SK-N-SH treated with all-trans-retinoic acid at 6 μM for 48 hours (cell line): ENCODE data around the gene TFAP2A.

Source experiments
- ATAC-seq: fragments of 200-7000 bp; cut with Tn5 transposase; 3 replicates; pipeline ENCODE4 v1.9.1; 2020; ENCODE audit warnings: mild to moderate bottlenecking, moderate library complexity
- ARNTL ChIP-seq: fragments of 450-650 bp; formaldehyde crosslinking; IDR thresholded peaks from 2 replicates; pipeline ENCODE4 v1.5.0; 2020; ENCODE audit warnings: low read depth, mild to moderate bottlenecking, moderate library complexity, borderline replicate concordance
- BACH2 ChIP-seq: fragments of 250-450 bp; sonication (Bioruptor Pico); IDR thresholded peaks from 2 replicates; pipeline ENCODE4 v1.9.0; 2021; ENCODE audit warnings: mild to moderate bottlenecking, borderline replicate concordance
- CREB5 ChIP-seq: fragments of 250-450 bp; sonication (Bioruptor Pico); IDR thresholded peaks from 2 replicates; pipeline ENCODE4 v1.5.1; 2020; ENCODE audit warnings: low read depth, mild to moderate bottlenecking, moderate library complexity
- CSRNP3 ChIP-seq: fragments of 250-450 bp; sonication (Bioruptor Pico); IDR thresholded peaks from 2 replicates; pipeline ENCODE4 v1.5.1; 2021; ENCODE audit warnings: mild to moderate bottlenecking, moderate library complexity
- ESRRG ChIP-seq: fragments of 250-450 bp; sonication (Bioruptor Pico); IDR thresholded peaks from 2 replicates; pipeline ENCODE4 v1.6.1; 2021; ENCODE audit warnings: mild to moderate bottlenecking
- GLIS3 ChIP-seq: fragments of 250-450 bp; sonication (Bioruptor Pico); IDR thresholded peaks from 2 replicates; pipeline ENCODE4 v1.5.0; 2020; ENCODE audit warnings: mild to moderate bottlenecking, moderate library complexity
- ISL1 ChIP-seq: fragments of 250-450 bp; sonication (Bioruptor Pico); IDR thresholded peaks from 2 replicates; pipeline ENCODE4 v2.1.2; 2022; ENCODE audit warnings: mild to moderate bottlenecking, moderate library complexity
- OSR1 ChIP-seq: fragments of 250-450 bp; sonication (Bioruptor Pico); IDR thresholded peaks from 2 replicates; pipeline ENCODE4 v1.8.0; 2022; ENCODE audit warnings: moderate library complexity, mild to moderate bottlenecking, inconsistent platforms
- PPARA ChIP-seq: fragments of 250-450 bp; sonication (Bioruptor Pico); IDR thresholded peaks from 2 replicates; pipeline ENCODE4 v1.5.0; 2020; ENCODE audit warnings: mild to moderate bottlenecking, borderline replicate concordance
- RARB ChIP-seq: fragments of 250-450 bp; sonication (Bioruptor Pico); IDR thresholded peaks from 2 replicates; pipeline ENCODE4 v1.8.0; 2021; ENCODE audit warnings: mild to moderate bottlenecking, moderate library complexity
- SNAI2 ChIP-seq: fragments of 250-450 bp; sonication (Bioruptor Pico); IDR thresholded peaks from 2 replicates; pipeline ENCODE4 v1.5.0; 2020; ENCODE audit warnings: mild to moderate bottlenecking, moderate library complexity
- TOX ChIP-seq: fragments of 250-450 bp; sonication (Bioruptor Pico); IDR thresholded peaks from 2 replicates; pipeline ENCODE4 v1.8.0; 2021; ENCODE audit warnings: mild to moderate bottlenecking, moderate library complexity, borderline replicate concordance
- ZC3H10 ChIP-seq: fragments of 250-450 bp; sonication (Bioruptor Pico); IDR thresholded peaks from 2 replicates; pipeline ENCODE4 v1.5.1; 2021; ENCODE audit warnings: mild to moderate bottlenecking, moderate library complexity
- ZFP3 ChIP-seq: fragments of 250-450 bp; sonication (Bioruptor Pico); IDR thresholded peaks from 2 replicates; pipeline ENCODE4 v1.5.0; 2020; ENCODE audit warnings: mild to moderate bottlenecking, moderate library complexity
- ZNF565 ChIP-seq: fragments of 450-650 bp; formaldehyde crosslinking; conservative IDR thresholded peaks from 2 replicates; pipeline ENCODE4 v1.5.0; 2020; ENCODE audit warnings: low read depth, mild to moderate bottlenecking, moderate library complexity
- ZNF70 ChIP-seq: fragments of 450-650 bp; formaldehyde crosslinking; IDR thresholded peaks from 2 replicates; pipeline ENCODE4 v1.5.0; 2020; ENCODE audit warnings: mild to moderate bottlenecking, moderate library complexity
- TF ChIP-seq, protein P1 (sequence below): fragments of 250-450 bp; sonication (Bioruptor Pico); IDR thresholded peaks from 2 replicates; pipeline ENCODE4 v1.8.0; 2021; ENCODE audit warnings: low read depth, mild to moderate bottlenecking, moderate library complexity, borderline replicate concordance
- TF ChIP-seq, protein P2 (sequence below): fragments of 250-450 bp; sonication (Bioruptor Pico); IDR thresholded peaks from 2 replicates; pipeline ENCODE4 v1.5.0; 2020; ENCODE audit warnings: mild to moderate bottlenecking, moderate library complexity

The TFAP2A gene

GRCh38 chr6:10407674-10408054, 7.2 kb downstream of the TFAP2A start:
- ATAC-seq = no peak
- TF ChIP-seq, protein P1, sequence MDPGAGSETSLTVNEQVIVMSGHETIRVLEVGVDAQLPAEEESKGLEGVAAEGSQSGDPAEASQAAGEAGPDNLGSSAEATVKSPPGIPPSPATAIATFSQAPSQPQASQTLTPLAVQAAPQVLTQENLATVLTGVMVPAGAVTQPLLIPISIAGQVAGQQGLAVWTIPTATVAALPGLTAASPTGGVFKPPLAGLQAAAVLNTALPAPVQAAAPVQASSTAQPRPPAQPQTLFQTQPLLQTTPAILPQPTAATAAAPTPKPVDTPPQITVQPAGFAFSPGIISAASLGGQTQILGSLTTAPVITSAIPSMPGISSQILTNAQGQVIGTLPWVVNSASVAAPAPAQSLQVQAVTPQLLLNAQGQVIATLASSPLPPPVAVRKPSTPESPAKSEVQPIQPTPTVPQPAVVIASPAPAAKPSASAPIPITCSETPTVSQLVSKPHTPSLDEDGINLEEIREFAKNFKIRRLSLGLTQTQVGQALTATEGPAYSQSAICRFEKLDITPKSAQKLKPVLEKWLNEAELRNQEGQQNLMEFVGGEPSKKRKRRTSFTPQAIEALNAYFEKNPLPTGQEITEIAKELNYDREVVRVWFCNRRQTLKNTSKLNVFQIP (CRISPR knock-in tag) = no peak
- TF ChIP-seq RARB (CRISPR knock-in tag) (no peak), ZNF565 (CRISPR knock-in tag) (no peak), ISL1 (no peak), ESRRG (CRISPR knock-in tag) (no peak), CSRNP3 (CRISPR knock-in tag) (no peak), ARNTL (CRISPR knock-in tag) (no peak), PPARA (CRISPR knock-in tag) (no peak), BACH2 (CRISPR knock-in tag) (no peak), ZNF70 (CRISPR knock-in tag) (no peak), TOX (CRISPR knock-in tag) (no peak), ZC3H10 (CRISPR knock-in tag) (no peak)

DNA sequence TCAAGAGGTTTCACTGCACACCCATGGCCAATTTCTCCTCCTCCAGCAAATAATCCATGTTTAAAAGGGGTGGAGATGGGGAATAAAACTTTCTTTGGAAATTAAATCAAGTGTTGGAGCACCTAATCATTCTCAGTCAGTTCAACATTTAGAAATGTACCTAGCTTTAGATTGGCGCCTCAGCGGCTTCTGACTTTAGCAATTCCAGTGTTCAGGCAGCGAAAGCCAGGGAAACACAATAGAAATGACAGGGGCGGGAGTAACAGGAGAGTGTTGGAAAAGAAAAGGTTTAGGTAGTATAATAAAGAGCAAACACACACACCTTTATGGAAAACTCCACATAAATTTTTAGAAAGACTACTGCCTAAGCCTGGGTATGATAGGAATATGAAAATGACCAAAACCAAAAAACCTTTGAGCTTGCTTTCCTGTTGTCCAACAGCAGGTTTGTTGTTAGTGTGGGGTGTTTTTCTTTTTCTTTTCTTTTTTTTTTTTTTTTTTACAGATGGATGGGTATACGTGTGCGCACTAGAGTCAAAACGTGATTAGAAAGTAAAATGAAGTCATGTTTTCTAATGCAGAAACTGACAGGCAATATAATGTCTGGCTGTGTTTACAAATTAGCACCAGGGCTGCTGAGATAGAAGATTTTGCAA, 7.7 kb downstream of the TFAP2A start:
- ATAC-seq = no peak

GRCh38 chr6:10406556-10406955, 8.3 kb downstream of the TFAP2A start:
- ATAC-seq = no peak
- TF ChIP-seq ZNF70 (CRISPR knock-in tag) (no peak), ARNTL (CRISPR knock-in tag) (no peak), RARB (CRISPR knock-in tag) (no peak), OSR1 (CRISPR knock-in tag) (no peak), ESRRG (CRISPR knock-in tag) (no peak), BACH2 (CRISPR knock-in tag) (no peak), GLIS3 (no peak), ZNF565 (CRISPR knock-in tag) (no peak), ZFP3 (CRISPR knock-in tag) (no peak), SNAI2 (CRISPR knock-in tag) (no peak), TOX (CRISPR knock-in tag) (no peak)
- TF ChIP-seq, protein P2, sequence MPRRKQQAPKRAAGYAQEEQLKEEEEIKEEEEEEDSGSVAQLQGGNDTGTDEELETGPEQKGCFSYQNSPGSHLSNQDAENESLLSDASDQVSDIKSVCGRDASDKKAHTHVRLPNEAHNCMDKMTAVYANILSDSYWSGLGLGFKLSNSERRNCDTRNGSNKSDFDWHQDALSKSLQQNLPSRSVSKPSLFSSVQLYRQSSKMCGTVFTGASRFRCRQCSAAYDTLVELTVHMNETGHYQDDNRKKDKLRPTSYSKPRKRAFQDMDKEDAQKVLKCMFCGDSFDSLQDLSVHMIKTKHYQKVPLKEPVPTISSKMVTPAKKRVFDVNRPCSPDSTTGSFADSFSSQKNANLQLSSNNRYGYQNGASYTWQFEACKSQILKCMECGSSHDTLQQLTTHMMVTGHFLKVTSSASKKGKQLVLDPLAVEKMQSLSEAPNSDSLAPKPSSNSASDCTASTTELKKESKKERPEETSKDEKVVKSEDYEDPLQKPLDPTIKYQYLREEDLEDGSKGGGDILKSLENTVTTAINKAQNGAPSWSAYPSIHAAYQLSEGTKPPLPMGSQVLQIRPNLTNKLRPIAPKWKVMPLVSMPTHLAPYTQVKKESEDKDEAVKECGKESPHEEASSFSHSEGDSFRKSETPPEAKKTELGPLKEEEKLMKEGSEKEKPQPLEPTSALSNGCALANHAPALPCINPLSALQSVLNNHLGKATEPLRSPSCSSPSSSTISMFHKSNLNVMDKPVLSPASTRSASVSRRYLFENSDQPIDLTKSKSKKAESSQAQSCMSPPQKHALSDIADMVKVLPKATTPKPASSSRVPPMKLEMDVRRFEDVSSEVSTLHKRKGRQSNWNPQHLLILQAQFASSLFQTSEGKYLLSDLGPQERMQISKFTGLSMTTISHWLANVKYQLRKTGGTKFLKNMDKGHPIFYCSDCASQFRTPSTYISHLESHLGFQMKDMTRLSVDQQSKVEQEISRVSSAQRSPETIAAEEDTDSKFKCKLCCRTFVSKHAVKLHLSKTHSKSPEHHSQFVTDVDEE = no peak
- TF ChIP-seq, protein P1 (CRISPR knock-in tag) = no peak

More for the DNA sequence above, 7.7 kb downstream of the TFAP2A start:
- TF ChIP-seq, protein P1 (CRISPR knock-in tag) = no peak
- TF ChIP-seq CREB5 (CRISPR knock-in tag) (no peak), ESRRG (CRISPR knock-in tag) (no peak), CSRNP3 (CRISPR knock-in tag) (no peak)
